Measurements from ENCODE around the gene BBOX1.

BBOX1 gene

GRCh38 chr11:27025957-27026733 is 14.5 kb upstream of the BBOX1 start:
- no peak for FAIRE-seq

- FAIRE-seq, result no peak
These were observed 12.1 kb upstream of the BBOX1 start for GRCh38 chr11:27028561-27028965.

GRCh38 chr11:27029966-27030365 is 10.6 kb upstream of the BBOX1 start:
- no peak for FAIRE-seq

- FAIRE-seq, result no peak
These were observed 8.9 kb upstream of the BBOX1 start for GRCh38 chr11:27031754-27032153.

DNA sequence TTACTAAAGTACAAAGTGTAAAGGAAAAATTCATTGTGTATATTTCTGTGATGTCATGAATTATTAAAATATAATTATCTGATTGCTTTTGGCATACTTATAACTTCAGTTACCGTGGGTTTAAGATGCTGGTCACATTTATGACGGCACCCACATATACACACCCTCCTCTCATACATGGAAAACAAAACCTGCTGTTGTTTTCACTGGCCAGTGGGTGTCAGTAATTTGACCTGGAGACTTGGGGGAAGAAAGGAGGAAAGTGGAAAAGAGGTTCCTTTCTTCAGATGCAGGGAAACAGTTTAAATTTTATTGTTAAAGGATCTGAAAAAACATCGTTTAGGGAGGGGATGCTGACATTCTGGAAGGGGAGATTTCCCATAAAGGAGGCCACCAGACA is 742 bp upstream of the BBOX1 start:
- no peak for FAIRE-seq

GRCh38 chr11:27041141-27041899 is 705 bp downstream of the BBOX1 start:
- no peak for FAIRE-seq

- FAIRE-seq, result no peak
These were observed 6.3 kb downstream of the BBOX1 start for GRCh38 chr11:27046956-27047355.

DNA sequence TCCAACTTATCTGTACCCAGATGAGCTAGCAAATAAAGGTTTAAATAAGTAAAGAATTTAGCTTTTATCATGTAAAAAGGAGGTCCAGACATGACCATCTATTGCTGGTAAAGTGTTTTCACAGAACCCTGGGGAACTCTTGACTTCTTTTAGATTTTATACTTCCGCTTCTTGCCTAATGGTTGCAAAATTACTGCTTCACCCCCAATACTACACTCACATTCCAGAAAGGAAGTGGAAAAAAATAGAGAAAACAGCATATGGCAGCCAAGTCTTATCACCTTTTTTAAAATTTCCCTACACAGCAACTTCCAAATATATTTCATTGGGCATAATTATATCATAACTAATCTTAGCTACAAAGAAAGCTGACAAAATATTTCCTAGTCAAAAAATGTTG is 12.1 kb downstream of the BBOX1 start:
- no peak for FAIRE-seq

DNA sequence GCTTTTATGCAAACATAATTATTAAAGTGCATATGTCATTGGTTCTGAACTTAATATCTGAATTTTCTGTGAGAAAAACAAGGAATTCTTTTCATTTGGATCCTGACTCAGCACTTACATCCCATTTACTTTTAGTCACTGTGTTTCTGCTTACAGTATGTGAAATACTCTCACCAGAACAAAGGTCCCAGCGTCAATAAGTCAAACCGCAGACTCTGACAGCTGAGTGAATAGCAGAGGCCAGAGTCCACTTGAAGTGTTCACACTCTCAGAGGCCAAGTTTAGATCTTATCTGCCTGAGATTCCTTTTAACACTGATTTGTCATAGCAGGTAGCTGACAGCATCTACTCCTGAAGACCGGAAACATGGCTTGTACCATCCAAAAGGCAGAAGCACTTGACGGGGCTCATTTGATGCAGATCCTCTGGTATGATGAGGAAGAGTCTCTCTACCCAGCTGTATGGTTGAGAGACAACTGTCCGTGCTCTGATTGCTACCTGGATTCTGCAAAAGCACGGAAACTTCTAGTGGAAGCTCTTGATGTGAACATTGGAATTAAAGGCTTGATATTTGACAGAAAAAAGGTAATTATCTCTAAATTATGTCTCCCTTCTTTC is 14.6 kb downstream of the BBOX1 start:
- FAIRE-seq, result peak; percentile 30

DNA sequence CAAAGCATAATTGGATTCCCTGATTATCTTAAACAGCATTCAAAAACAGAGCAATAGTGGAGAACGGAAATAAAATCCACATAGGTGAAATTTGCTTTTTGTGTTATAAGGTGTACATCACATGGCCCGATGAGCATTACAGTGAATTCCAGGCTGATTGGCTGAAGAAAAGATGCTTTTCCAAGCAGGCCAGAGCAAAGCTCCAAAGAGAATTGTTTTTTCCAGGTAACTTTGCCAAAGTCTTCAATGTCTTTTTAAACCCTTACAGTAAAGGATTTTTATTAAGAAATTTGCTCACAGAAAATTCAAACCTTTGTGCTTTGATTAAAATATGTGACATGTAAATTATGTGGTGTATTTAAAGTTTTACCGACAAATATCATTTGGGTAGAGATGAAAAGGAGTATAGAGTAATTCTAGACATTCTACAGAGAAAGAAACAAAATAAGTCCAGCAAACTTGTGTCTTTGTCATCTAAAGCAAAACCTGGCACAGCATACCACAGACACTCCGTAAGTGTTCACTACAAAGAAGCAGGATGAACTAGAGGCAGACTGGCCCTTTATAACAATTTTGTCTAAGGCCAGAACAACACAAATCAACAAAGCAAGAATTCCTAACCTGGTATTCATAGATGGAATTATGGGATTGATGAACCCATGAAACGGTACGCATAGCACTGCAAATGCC is 16.6 kb downstream of the BBOX1 start:
- FAIRE-seq, result no peak

- no peak for FAIRE-seq
These were observed 17.8 kb downstream of the BBOX1 start for GRCh38 chr11:27058456-27058855.

GRCh38 chr11:27059431-27059830 is 18.8 kb downstream of the BBOX1 start:
- FAIRE-seq, result no peak

- no peak for FAIRE-seq
These were observed 20.3 kb downstream of the BBOX1 start for GRCh38 chr11:27060816-27061460.

GRCh38 chr11:27061461-27061821 is 20.8 kb downstream of the BBOX1 start:
- no peak for FAIRE-seq

GRCh38 chr11:27064086-27064485 is 23.5 kb downstream of the BBOX1 start:
- no peak for FAIRE-seq

- FAIRE-seq, result no peak
These were observed 34.6 kb downstream of the BBOX1 start for GRCh38 chr11:27075192-27075591.

DNA sequence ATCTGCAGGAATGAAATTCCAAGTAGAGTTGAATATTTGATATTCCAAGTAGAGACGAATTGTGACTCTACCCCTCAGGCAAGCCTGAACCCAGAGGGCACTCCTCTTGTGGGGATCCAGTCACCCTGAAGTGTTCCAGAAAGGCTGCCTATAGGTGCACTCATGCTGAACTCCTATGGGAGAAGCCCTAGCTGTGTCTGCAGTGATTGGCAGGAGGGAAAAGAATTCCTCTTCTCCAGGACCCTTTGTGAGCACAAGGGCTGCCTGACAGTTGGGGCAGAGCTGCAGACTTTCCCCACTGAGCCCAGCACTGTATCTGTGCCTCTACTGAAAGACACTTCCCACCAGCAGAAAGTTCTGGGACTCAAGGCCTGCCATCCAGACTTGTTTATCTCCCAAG is 35.0 kb downstream of the BBOX1 start:
- FAIRE-seq, result no peak

GRCh38 chr11:27076121-27076589 is 35.5 kb downstream of the BBOX1 start:
- no peak for FAIRE-seq

GRCh38 chr11:27081056-27081455 is 40.4 kb downstream of the BBOX1 start:
- FAIRE-seq, result no peak

- no peak for FAIRE-seq
These were observed 42.6 kb downstream of the BBOX1 start for GRCh38 chr11:27083241-27083640.

DNA sequence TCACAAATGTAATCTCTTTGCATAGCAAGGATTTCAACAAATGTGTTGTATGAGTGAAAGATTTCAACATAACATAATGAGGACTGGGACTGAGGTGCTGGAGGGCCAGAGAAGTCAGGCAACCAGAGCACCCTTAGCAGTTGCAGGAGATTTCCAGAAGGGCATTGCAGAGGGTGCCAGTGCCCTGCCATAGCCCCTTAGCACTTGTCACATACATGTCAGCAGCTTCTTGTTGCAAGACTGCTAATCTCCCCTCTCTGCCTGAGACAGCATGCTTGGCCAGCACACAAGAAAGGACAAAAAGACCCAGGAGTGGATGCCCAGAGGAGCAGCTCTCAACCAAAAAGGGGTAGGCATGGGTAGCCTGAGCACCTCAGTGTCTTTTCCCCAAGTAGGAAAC is 43.2 kb downstream of the BBOX1 start:
- no peak for FAIRE-seq

- FAIRE-seq, result no peak
These were observed 43.9 kb downstream of the BBOX1 start for GRCh38 chr11:27084518-27084917.

DNA sequence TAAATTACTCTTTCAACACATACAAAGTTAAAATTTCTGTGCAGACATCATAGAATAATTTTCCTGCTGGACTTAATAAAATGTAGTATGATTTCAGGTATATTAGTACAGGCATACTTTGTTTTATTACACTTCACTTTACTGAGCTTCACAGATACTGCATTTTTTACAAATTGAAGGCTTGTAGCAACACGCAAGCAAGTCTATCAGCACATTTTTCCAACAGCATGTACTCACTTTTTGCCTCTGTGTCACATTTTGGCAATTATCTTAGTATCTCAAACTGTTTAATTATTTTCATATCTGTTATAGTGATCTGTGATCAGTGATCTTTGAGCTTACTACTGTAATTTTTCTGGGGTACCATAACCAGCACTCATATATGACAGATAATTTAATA is 44.5 kb downstream of the BBOX1 start:
- no peak for FAIRE-seq

Measured in islet of Langerhans (tissue), 1 donor.